Endometrial microvascular endothelial cells (primary cell): ENCODE results near the gene PPP6R2. TPM values are rescaled to one million over a fixed set of nuclear protein-coding genes. Genes with fewer than 3 reads are reported as not detected.

Source experiments
- in situ Hi-C: cut with HindIII; loops from 2 replicates; pipeline ENCODE4 v1.10.0; 2017; ENCODE audit warnings: low sequenced_read_pairs, low pct_unique_long_range_greater_than_20kb; ENCODE audit errors: inconsistent ontology term
- total RNA-seq: library from RNA; depleted of rRNA; stranded (reverse); fragments of >200 nt; gene quantifications from one replicate; pipeline ENCODE4 v1.2.3, GENCODE V29; 2015; ENCODE audit errors: inconsistent ontology term

Gene PPP6R2
- total RNA-seq, 1 donor from 2014 or later: 35.0 TPM

DNA sequence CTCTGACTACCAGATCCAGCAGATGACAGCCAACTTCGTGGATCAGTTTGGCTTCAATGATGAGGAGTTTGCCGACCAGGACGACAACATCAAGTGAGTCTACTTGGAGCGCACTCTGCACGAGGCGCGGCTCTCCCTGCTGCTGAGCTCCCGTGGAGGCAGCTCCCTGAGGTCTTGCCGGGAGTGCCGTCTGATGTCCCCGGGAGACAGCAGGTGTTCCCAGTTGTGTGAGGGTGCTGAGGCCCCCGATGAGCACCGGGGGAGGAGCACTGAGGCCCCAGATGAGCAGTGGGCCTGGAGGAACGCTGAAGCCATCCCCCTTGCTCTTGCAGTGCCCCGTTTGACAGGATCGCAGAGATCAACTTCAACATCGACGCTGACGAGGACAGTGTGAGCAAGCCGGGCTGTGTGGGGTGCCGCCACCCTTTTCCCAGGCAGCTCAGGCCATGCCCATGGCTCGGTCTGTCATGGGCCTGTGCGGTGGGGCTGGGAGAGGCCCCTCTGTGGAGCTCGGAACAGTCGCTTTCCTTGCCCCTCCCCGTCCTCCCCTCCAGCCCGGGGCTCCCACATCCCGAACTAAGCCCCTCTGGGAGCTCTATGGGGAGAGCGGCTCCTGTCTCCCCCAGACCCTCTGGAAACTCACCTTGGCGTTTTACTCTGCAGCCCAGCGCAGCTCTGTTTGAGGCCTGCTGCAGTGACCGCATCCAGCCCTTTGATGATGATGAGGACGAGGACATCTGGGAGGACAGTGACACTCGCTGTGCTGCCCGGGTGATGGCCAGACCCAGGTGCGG is 94.6 kb downstream of the PPP6R2 start:
- in situ Hi-C loops: no loop called here

DNA sequence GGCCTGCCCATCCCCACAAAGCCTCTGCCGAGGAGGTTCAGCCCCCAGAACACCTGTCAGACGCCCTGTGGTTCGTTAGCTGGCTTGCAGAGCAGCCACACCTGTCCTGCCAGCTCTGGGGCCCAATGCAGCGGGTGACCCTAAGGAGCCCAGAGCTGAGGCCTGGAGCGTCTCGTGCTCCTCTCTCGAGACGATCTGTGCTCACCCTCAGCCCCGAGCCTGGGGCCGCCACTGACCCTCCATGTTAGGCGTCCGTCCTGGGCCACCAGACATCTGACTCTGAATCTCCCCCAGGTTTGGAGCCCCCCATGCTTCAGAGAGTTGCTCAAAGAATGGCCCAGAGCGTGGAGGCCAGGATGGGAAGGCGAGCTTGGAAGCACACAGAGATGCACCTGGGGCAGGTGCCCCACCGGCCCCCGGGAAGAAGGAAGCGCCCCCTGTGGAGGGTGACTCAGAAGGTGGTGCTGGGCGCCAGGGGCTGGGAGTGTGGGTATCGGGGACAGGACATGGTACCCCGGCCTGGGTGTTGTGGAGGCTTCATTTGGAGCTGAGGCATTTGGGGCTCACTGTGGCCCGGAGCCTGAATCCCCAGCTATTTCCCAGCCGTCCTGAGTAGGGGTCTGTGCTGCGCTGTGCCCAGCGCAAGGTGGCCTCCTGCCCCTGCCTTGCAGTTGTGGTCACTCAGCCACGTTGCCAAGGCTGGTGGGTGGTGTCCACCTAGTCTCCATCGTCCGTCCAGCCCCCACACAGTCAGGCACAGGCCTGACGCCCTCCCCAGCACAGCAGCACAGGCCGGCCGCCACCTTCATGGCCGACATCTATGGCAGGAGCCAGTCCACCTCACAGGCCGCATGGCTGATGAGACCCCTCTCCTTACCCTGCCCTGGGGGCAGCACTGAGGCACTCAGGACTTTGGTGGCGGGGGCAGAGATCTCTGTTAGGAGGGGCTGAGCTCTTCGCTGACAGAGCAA is 95.5 kb downstream of the PPP6R2 start:
- in situ Hi-C loops: no loop called here

DNA sequence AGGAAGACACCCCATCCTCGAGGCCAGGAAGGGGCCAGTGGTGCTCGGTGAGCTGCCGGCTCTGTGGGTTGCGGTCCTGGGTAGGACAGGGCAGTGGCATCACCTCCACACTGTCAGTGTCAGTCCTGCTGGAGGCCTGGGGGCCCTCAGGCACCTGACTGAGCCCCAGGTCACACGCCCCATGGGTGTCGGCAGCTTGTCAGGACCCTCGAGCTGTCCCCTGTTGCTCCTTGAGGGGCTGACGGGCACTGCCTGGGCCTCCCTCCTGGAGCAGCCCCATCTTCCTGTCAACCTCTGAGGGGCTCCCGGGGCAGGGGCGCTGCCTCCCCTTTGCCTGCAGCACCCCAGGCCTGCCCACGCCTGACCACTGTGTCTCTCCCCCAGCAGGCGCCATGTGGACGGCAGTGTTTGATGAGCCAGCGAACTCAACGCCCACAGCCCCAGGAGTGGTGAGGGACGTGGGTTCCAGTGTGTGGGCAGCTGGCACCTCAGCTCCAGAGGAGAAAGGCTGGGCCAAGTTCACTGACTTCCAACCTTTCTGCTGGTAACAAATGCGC is 96.3 kb downstream of the PPP6R2 start:
- in situ Hi-C loops: no loop called here

DNA sequence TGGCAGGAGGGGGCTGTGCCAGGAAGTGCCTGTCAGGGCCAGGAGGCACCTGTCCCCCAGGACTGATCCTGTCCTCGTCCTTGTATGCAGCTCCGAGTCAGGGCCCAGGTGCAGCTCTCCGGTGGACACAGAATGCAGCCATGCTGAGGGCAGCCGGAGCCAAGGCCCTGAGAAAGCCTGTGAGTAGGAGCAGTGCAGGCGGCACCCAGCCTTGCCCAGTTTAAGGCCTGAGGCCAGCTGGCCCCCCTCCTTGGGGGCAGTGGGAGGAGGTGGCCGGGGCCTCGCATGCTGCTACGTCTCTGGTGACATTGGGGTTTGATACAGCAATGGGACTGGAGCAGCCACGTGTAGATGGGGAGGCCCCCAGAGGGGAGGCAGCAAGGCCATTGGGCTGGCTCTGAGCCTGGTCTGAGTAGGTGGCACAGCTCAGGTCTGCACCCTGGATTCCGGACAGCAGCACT is 96.8 kb downstream of the PPP6R2 start:
- in situ Hi-C loops: no loop called here

DNA sequence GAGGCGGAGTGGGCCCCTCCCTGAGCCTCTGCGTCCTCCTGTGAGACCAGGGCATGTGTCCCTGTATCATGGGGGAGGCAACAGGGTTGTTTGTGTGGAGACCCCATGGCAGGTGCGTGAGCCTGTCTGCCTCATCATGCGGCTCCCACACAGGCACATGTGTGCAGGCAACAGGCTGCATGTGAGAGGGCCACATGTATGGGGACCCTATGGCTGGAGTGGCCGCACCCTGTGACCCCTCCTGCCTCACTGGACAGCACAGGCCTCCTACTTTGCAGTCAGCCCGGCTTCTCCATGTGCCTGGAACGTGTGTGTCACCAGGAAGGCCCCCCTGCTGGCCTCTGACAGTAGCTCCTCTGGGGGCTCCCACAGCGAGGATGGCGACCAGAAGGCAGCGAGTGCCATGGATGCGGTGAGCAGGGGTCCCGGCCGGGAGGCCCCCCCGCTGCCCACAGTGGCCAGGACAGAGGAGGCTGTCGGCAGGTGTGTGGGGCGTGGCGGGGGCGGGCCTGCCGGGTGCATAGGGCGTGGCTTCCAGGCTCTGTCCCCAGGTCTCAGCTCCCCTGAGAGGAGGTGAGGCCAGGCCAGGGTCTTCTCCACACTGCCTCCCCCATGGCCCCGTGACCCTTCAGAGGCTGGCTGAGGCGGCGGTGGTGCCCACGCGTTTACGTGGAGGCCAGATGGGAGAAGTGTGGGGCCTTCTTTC is 97.6 kb downstream of the PPP6R2 start:
- in situ Hi-C loops: no loop called here

DNA sequence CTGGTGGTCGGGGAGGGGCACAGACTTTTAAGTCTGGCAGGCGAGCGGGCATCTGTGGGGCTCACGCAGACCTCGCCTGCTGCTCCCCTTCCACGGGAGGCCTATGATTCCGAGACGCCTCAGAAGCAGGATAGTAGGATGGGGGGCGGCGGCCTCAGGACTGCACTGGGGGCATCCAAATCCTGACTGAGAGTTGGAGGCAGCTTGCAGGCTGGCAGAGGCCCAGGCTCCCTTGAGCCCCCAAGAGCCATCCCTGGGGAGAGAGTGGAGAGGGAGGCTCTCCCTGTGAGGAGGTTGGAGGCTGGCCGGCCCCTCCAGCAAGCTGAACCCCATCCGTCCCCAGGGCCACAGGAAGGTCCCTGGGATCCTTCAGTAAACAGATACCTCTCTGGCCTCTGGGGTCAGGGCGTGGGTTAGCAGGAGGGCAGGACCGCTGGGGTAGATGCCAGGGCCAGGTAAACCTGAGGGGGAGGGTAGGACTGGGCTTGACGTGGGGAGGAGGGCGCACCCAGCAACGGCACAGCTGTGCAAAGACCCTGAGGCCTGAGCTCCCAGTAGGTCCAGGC is 98.4 kb downstream of the PPP6R2 start:
- in situ Hi-C loops: no loop called here

DNA sequence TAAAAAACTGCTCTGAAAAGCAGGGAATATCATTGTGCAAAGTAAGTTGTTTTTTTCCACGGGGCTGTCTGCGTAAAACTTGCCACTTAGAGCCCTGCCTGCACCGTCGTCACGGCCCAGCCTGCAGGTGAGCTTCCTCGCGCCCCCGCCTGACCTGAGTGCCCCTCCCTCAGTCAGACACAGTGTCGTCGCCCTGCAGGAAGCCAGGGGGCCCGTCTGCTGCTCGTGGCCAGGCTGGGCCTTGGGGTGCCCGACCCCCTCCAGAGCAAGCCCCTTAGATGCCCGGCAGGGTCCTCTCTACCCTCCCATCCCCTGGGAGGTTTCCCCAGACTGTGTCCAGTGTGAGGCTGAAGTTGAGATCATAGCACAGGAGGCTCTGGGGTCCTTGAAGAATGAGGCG is 100.1 kb downstream of the PPP6R2 start:
- in situ Hi-C loops: no loop called here

DNA sequence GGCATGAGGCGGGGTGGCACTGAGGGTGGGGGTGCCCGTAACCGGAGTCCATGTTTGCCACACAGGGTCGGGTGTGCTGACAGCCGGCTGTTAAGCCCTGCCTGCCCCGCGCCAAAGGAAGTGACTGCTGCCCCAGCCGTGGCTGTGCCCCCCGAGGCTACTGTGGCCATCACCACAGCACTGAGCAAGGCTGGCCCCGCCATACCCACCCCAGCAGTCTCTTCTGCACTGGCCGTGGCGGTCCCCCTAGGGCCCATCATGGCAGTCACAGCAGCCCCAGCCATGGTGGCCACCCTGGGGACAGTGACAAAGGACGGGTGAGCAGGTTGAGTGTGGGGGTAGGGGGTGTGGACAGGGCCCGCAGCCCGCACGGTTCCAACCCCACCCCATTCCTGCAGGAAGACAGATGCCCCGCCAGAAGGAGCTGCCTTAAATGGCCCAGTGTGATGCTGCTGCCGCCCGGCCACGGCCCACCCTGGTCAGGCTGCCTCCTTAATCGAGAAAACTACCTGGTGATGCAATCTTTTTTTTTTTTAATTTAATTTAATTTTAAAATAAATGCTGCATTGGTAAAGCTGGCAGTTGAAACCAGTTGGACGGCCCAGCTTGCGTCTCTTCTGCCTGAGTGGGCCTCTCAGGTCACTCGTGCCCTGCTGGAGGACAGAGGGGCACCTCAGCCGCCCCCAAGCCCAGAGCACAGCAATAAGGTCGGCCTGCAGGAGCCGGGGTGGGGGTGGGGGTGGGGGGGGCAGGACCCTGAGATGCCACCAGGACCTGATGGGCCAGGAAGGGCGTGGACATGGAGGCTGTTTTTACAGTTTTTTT is 100.9 kb downstream of the PPP6R2 start:
- in situ Hi-C loops: no loop called here

DNA sequence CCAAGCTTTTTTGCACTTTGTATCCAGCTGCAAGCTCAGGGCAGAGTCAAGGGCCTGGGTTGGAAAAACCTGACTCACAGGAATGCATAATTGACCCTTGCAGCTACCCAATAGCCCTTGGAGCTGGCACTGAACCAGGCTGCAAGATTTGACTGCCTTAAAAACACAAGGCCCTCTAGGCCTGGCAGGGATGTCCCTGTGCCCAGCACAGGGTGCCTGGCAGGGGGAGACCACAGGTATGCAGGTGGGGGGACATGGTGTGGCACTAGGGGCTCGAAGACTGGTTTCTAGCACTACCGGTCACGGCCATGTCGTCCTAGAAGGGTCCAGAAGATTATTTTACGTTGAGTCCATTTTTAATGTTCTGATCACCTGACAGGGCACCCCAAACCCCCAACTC is 101.5 kb downstream of the PPP6R2 start:
- in situ Hi-C loops: no loop called here

DNA sequence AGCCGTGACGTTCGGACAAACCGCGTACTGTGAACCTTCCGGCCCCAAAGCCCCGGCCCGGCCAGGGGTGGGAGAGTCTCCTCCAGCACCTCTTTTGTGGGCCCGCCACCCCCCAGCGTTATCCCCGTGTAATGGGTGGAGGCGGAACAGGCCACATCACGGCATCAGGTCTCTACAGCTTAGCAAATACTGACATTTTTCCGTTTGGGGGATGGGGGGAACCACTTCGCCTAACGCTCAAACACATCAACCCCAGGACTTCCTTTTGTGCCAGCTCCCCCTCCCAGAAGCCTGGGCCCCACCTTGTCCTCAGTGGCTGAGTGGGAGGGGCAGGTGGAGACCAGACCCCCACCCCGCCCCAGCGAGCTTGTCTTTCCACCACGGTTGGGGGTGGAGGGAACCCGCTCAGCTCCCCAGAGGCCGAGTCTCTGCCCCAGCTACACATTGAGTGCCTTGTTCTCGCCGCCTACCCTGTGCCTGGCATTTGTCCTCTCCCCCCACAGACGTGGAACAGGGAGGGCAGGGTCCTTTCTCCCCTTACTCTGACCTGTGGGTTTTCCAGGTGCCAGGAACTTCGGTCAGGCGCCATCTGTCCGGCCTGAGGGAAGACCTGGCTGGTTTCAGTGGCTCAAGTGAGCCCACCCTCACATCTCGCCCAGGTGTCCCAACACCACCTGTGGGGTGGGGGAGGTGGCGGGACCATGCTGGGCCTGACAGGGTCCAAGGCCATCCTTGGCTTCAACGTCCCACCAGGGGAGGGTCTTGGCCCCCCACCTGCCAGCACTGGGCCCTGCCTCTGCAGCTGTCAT is 102.1 kb downstream of the PPP6R2 start:
- in situ Hi-C loops: no loop called here

DNA sequence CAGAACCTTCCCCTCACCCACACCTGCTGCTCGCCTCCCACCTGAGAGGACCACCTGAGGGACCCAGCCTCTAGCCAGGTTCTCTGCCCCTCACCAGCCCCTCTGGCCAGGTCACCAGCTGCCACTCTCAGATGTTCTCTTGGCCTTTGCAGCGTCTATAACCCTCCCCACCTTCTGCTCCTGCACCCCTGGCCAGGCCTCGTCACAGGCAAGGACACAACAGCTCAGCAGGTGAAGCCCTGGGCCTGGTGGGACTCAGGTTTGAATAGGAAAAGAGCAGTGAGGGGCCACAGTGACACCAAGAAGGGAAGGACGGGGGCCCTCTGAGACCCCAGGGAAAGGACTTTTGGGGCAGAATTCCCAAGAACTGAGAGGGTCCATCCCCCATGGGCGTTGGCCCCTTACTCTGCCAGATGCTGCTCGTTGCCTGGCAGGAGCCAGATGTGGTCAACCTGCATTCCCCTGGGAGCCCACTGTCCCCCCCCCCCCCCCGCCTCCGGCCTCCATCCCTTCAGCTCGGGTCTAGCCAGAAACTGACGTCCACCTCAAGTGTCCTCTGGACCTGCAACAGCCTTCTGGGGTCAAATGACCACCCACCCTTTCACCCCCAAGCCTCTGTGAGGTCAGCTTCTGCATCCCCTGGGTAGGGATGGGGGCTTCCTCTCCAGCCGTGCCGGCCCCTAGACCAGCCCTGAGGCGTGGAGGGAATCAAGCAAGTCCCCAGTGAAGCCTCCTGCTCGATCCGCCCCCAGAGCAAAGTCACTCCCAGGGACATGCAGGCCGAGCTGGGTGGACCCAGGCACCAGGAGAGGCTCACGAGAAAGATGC is 103.0 kb downstream of the PPP6R2 start:
- in situ Hi-C loops: no loop called here

DNA sequence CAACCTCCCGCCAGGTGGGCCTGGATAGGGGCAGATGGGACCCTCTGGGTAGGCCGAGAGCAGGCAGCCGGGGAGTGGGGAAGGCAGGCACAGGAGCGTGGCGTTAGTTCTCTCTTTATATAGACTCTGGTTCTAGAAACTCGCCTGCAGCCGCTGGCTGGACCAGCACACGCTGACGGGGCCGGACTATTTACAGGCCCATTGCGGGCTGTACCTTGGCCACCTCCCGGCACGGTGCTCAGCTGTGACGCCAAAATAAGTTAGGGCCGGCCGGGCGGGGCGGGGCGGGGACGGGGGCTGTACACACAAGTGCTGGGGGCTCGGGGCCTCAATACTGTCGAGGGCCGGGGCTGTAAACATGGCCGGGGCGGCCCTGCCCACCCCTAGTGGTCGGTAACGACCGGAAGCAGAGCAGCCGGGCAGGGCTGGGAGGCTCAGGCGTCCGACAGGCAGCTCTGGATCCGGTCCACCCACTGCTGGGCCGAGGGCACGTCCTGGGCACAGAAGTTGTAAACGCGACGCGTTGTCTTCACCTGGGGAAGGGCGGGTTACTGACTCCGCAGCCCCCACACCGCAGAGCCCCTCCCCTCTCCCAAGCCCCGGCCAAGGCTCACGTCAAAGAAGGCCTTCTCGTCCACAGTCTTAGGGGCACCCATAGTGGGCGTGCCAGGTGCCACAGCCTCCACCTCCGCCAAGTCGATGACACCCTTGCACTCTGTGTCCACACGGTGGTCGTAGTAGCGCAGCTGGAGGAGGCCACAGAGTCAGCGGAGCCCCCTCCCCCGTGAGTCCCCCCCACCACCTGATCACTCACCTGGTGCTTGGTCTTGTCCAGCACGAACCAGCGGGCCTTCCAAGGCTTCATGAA is 103.8 kb downstream of the PPP6R2 start:
- in situ Hi-C loops: no loop called here

DNA sequence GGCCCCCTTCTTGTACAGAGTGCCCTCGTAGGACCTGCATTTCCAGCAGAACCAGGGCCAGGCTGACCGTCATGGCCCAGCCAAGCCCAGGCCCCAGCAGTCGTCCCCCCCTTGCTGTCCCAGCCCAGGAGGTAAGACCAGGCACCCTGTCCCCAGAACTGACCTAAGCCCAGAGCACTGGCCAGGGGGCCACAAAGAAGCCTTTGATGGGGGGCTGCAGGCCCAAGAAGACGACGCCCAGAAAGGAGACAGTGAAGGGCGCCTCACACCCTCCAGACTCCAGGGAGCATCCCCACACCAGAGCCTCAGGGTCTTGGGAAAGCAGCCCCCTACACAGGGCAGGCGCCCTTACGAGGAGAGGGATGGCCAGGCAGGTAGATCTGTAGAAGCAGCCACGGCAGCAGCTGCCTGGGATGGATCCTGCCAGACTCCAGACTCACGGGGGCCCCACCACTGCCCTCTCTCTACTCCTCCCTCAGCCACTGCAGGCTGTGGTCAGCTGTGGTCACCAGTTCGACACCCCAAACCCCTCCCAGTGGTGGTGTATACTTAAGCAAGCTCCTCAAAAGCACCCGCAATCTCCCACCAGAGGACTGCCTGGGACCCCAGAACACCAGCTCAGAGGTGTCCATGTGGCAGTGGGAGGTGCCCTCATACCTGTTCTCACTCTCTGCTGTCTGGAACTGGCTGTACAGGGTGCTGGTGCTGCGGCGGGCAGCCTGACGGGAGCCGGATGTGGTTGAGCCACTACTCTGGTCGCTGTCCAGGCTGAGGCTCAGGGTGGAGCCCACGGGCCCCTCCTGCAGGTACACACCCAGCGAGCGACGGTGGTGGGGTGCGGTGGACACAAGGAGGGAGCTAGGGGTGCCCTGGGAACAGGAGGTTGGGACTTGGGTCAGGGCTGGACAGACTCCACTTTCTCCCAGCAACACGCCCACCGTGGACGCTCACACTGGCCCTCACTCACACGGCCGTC is 104.7 kb downstream of the PPP6R2 start:
- in situ Hi-C loops: no loop called here

DNA sequence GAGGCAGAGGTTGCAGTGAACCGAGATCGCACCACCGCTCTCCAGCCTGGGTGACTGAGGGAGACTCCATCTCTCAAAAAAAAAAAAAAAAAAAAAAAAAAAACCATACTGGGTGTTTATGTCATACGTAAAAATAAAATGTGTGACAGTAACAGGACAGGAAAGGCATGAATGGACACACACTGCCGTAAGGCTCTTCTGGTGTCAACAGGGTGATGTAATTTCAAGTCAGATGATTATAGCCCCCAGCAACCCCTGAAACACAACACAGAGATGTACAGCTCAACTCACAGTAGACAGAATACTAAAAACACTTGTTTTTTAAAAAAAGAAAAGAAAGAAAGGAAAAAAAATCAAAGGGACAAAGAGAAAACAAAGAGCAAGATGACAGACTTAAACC is 109.5 kb downstream of the PPP6R2 start:
- in situ Hi-C loops: no loop called here
